Body of pancreas (tissue), 4 donors: ENCODE results near the gene CALHM2. TPM values are rescaled to one million over a fixed set of nuclear protein-coding genes. Genes with fewer than 3 reads are reported as not detected.

ENCODE experiments used
- ATAC-seq: fragments of 150-250 bp; one replicate; pipeline ENCODE4 v1.9.1; 2016
- DNase-seq, 4 donors: peaks; one replicate each; pipeline ENCODE4 v3.0.0-alpha.2; 2019
- H3K27ac ChIP-seq, 4 donors: fragments of 200-600 bp; sonication (generic); 1 replicate in 3 of 4; 2 replicates in 1 of 4; pipeline versions ENCODE4 v1.5.1 to v1.6.1; 2016 to 2019; ENCODE audit warnings: mild to moderate bottlenecking in 1 of 4, mixed read lengths in 1 of 4, moderate library complexity in 1 of 4
- H3K27me3 ChIP-seq, 2 donors: fragments of 200-600 bp; sonication (generic); one replicate each; pipeline ENCODE4 v1.6.0; 2016; ENCODE audit warnings: mild to moderate bottlenecking in 1 of 2
- H3K36me3 ChIP-seq, 2 donors: fragments of 200-600 bp; sonication (generic); replicated peaks in 1 of 2; 2 replicates each; pipeline ENCODE4 v1.5.1; 2016; ENCODE audit warnings: low read depth in 2 of 2; ENCODE audit not compliant: insufficient read depth in 1 of 2
- H3K4me1 ChIP-seq: fragments of 200-600 bp; sonication (generic); one replicate; pipeline ENCODE4 v1.6.0; 2016
- H3K4me3 ChIP-seq, 2 donors: fragments of 200-600 bp; sonication (generic); 1 replicate in 1 of 2; 2 replicates in 1 of 2; pipeline ENCODE4 v1.5.1; 2016 to 2019
- H3K9me3 ChIP-seq, 3 donors: fragments of 200-600 bp; sonication (generic); 1 replicate in 2 of 3; 2 replicates in 1 of 3; pipeline ENCODE4 v1.5.1; 2016
- CTCF ChIP-seq, 7 experiments: fragments of 450-650 bp in 4 of 7; fragments of 200-600 bp in 3 of 7; sonication (generic) in 3 of 7; IDR thresholded peaks; one replicate each; pipeline ENCODE4 v1.5.1; 2016 to 2019; ENCODE audit warnings: antibody characterized with exemption in 7 of 7
- POLR2A ChIP-seq, 3 donors: fragments of 450-650 bp; IDR thresholded peaks; one replicate each; pipeline ENCODE4 v1.6.1; 2016; ENCODE audit warnings: antibody characterized with exemption in 3 of 3, mild to moderate bottlenecking in 2 of 3
- WGBS, 2 donors: methylation state at CpG; one replicate each; pipeline ENCODE4 v1.1.5; 2017; 5-methylcytosine and 5-hydroxymethylcytosine counted together
- intact Hi-C: fragments of 100-400 bp; cut with DNase I; formaldehyde crosslinking; loops from one replicate; pipeline ENCODE4 v1.15.1; 2023
- total RNA-seq, 2 donors: library from RNA; depleted of rRNA; stranded (reverse); fragments of >200 nt; gene quantifications; one replicate each; pipeline ENCODE4 v1.1.0, GENCODE V29; 2016

Gene CALHM2
- total RNA-seq, 2 donors from 2014 or later: 11.4 to 17.8 TPM

GRCh38 chr10:103397191-103397825 lies 54.9 kb downstream of the CALHM2 start:
- peak in 3 of 4 donors; percentile 8 to 27 (median 19) for DNase-seq
- peaks cover 43% of the 10 kb centered on the region for H3K4me1 ChIP-seq
- H3K36me3 ChIP-seq: peaks cover 0 to 10% of the 10 kb centered on the region in 2 donors
- intact Hi-C loops: no loop called here
- H3K27me3 ChIP-seq: no peaks in the 10 kb centered on the region
- WGBS, 2 donors: 25 to 26% methylated on average over 18 to 19 of the region's 19 CpGs
- no peak for ATAC-seq
- H3K4me3 ChIP-seq: peak overlapping the region; percentile 61 to 82
- H3K27ac ChIP-seq: no peak overlapping the region
- no peaks in the 10 kb centered on the region for H3K9me3 ChIP-seq
- TF ChIP-seq CTCF (IDR thresholded peaks at IDR 0.05): no peak
- TF ChIP-seq POLR2A (IDR thresholded peaks at IDR 0.05): no peak

GRCh38 chr10:103396789-103397087 lies 55.4 kb downstream of the CALHM2 start:
- no peak for ATAC-seq
- TF ChIP-seq POLR2A (IDR thresholded peaks at IDR 0.05) (no peak), CTCF (IDR thresholded peaks at IDR 0.05) (no peak)
- intact Hi-C loops: no loop called here
- no peaks in the 10 kb centered on the region for H3K9me3 ChIP-seq
- H3K27ac ChIP-seq: peak overlapping the region; percentile 54 to 91 (median 74)
- no peaks in the 10 kb centered on the region for H3K27me3 ChIP-seq
- 0 to 1% methylated on average over 4 to 8 of the region's 8 CpGs for WGBS, 2 donors
- H3K4me3 ChIP-seq: peak overlapping the region; percentile 61 to 82
- H3K4me1 ChIP-seq: peaks cover 43% of the 10 kb centered on the region
- H3K36me3 ChIP-seq: peaks cover 0 to 8% of the 10 kb centered on the region in 2 donors
- DNase-seq: no peak

Other genes starting within 250 kb of the CALHM2 start
- not detected for gene RPEL1, start 206.5 kb downstream of the CALHM2 start, total RNA-seq
- 1 to 10 TPM; 2.3 to 4.7 TPM for gene INA, start 175.2 kb downstream of the CALHM2 start, total RNA-seq
- 10 to 100 TPM in 1 of 2 donors, 1 to 10 TPM in 1; 9.6 to 37.9 TPM for gene PCGF6, start 101.2 kb downstream of the CALHM2 start, total RNA-seq
- 1 to 10 TPM; 2.0 to 5.7 TPM for gene TAF5, start 84.4 kb downstream of the CALHM2 start, total RNA-seq
- gene ATP5MK, start 55.9 kb downstream of the CALHM2 start, total RNA-seq: 10 to 100 TPM; 75.5 to 85.6 TPM
- 10 to 100 TPM; 13.0 to 32.0 TPM for gene PDCD11, start 55.7 kb downstream of the CALHM2 start, total RNA-seq
- gene CALHM1, start 6.5 kb upstream of the CALHM2 start, total RNA-seq: not detected
- under 1 TPM in 1 of 2 donors, not detected in 1; 0.52 TPM for gene CALHM3, start 26.9 kb upstream of the CALHM2 start, total RNA-seq
- 10 to 100 TPM; 25.1 to 25.7 TPM for gene NEURL1, start 41.3 kb upstream of the CALHM2 start, total RNA-seq